Lower lobe of right lung (tissue), 2 donors: ENCODE results near the gene ZNF331. TPM values are rescaled to one million over a fixed set of nuclear protein-coding genes. Genes with fewer than 3 reads are reported as not detected.

ENCODE experiments used
- ATAC-seq, 2 donors: fragments of 200-7000 bp; cut with Tn5 transposase; one replicate each; pipeline ENCODE4 v1.9.1; 2020 to 2022; ENCODE audit warnings: mild to moderate bottlenecking in 2 of 2, moderate library complexity in 2 of 2
- DNase-seq: peaks from one replicate; pipeline ENCODE4 v3.0.0-alpha.2; 2020
- H3K27ac ChIP-seq: fragments of 200-600 bp; one replicate; pipeline ENCODE4 v1.8.0; 2022
- H3K27me3 ChIP-seq: fragments of 200-600 bp; one replicate; pipeline ENCODE4 v1.8.0; 2022; ENCODE audit warnings: low read depth
- H3K36me3 ChIP-seq: fragments of 200-600 bp; one replicate; pipeline ENCODE4 v1.8.0; 2022; ENCODE audit warnings: mild to moderate bottlenecking
- H3K4me1 ChIP-seq: fragments of 200-600 bp; one replicate; pipeline ENCODE4 v1.8.0; 2022
- H3K4me3 ChIP-seq: fragments of 200-600 bp; one replicate; pipeline ENCODE4 v1.8.0; 2022; ENCODE audit warnings: mild to moderate bottlenecking
- H3K9me3 ChIP-seq: fragments of 200-600 bp; one replicate; pipeline ENCODE4 v1.8.0; 2022
- CTCF ChIP-seq: fragments of 200-600 bp; IDR thresholded peaks from one replicate; pipeline ENCODE4 v1.8.0; 2022; ENCODE audit warnings: antibody characterized with exemption, mild to moderate bottlenecking
- intact Hi-C: fragments of 100-400 bp; cut with DNase I; formaldehyde crosslinking; loops from one replicate; pipeline ENCODE4 v1.11.0; 2022
- total RNA-seq: library from RNA; stranded (reverse); fragmentation: NEBNext Ultra II Directional; extraction: Animal tissue kit (Norgen Biotek cat#: 25700); gene quantifications from one replicate; pipeline ENCODE4 v1.2.1, GENCODE V29; 2021
- donor health status: DM: no; HTN: yes; CAD: no; lungs with severe emphysema.

Gene ZNF331
- total RNA-seq, 1 donor from 2014 or later: 36.6 TPM

DNA sequence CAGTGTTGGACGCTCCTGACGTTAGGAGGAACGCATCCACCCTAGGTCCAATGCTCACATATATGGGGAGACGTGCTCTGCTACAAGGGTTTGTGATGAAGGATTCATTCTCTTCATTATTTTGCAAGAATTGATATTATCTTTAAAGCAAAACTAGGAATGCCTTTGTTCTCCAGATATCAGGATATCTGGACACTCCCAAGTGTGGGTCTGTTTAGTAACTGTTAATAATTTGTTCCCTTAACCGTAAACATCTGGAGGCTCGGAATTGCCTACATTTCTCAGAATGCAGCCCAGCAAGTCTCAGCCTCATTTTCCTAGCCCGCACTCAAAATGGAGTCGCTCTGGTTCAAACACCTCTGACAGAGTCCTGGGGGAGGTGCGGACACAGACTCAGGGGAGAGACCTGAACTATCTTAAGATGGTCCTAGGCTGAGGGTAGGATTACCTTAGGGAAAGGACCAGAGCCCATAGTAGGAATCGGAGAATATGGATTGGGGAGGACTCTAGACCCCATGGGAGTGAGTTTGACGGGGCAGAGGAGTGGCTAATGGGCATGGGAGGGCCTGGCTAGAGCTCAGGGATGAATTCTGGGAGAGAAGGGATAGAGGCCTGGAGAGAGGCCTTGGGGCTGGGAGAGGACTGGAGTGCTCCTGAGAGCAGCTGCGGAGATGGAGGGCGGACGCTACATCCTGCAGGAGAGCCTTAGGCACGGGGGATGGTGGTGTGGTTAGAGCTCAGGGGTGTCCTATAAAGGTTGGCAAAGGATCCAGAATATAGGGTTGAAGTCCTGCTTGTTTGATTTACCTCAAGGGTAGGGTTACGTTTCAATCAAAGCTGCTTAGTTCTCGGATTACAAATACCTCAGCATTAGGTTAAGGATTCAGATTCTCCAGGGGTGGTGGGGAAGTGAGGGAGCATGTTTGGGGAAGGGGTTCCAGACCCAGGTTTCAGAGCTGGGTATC is 43.2 kb downstream of the ZNF331 start:
- H3K36me3 ChIP-seq: peaks cover 35% of the 10 kb centered on the region
- H3K4me3 ChIP-seq: no peak overlapping the region
- ATAC-seq: peak; percentile 32 to 46
- H3K9me3 ChIP-seq: peaks cover 38% of the 10 kb centered on the region
- H3K27ac ChIP-seq: no peak overlapping the region
- TF ChIP-seq CTCF: no peak
- H3K27me3 ChIP-seq: no peaks in the 10 kb centered on the region
- H3K4me1 ChIP-seq: no peaks in the 10 kb centered on the region
- intact Hi-C loops: no loop called here
- no peak for DNase-seq

DNA sequence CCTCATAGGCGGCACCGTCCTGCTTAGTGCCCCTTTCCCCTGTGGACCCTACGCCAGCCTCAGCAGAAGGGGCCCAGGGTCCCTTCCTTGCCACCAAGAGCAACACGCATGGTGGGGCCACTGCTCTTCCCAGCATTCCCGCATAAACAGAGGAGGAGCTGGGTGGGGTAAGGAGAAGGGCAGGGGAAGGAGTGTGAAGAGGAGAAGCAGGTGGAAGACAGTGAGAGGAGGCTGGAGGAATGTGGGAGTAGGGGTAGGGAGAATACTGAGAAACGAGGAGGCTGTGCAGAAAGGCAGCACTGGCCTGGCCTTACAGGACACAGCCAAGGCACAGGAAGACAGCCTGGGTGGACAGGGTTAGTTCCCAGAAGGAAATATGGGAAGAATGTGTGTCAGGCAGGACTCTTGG is 43.9 kb downstream of the ZNF331 start:
- intact Hi-C loops: no loop called here
- Histone ChIP-seq H3K27ac (no peak overlapping the region), H3K4me1 (no peaks in the 10 kb centered on the region), H3K9me3 (peaks cover 31% of the 10 kb centered on the region), H3K4me3 (no peak overlapping the region), H3K27me3 (no peaks in the 10 kb centered on the region), H3K36me3 (peaks cover 28% of the 10 kb centered on the region)
- DNase-seq: no peak
- peak in 1 of 2 donors; percentile 18 for ATAC-seq
- TF ChIP-seq CTCF: no peak

- H3K27me3 ChIP-seq: no peaks in the 10 kb centered on the region
- TF ChIP-seq CTCF: no peak
- H3K9me3 ChIP-seq: peaks cover 18% of the 10 kb centered on the region
- H3K4me3 ChIP-seq: no peak overlapping the region
- no peaks in the 10 kb centered on the region for H3K4me1 ChIP-seq
- intact Hi-C loops: no loop called here
- H3K27ac ChIP-seq: no peak overlapping the region
- peaks cover 15% of the 10 kb centered on the region for H3K36me3 ChIP-seq
- no peak for DNase-seq
- ATAC-seq: no peak
These were observed 45.2 kb downstream of the ZNF331 start for GRCh38 chr19:53583181-53583580.

DNA sequence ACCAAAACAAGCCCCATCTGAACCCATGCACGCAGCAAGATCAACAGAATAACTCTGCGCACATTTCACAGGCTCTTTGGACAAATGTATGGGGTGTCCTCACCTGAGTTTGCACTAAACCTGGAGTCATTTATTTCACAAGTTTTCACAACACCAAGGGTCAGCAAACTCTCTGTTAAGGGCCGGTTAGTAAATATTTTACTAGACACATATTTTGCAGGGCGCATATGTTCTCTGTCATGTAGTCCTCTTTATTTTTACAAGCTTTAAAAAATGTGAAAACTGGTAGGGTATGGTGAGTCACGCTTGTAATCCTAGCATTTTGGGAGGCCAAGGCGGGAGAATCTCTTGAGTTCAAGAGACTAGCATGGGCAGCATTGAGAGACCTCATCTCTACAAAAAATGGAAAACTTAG is 48.3 kb downstream of the ZNF331 start:
- intact Hi-C loops: no loop called here
- no peaks in the 10 kb centered on the region for H3K36me3 ChIP-seq
- DNase-seq (no peak), ATAC-seq (no peak)
- H3K9me3 ChIP-seq: no peaks in the 10 kb centered on the region
- H3K4me1 ChIP-seq: no peaks in the 10 kb centered on the region
- no peak overlapping the region for H3K4me3 ChIP-seq
- H3K27me3 ChIP-seq: no peaks in the 10 kb centered on the region
- no peak overlapping the region for H3K27ac ChIP-seq
- TF ChIP-seq CTCF: no peak

DNA sequence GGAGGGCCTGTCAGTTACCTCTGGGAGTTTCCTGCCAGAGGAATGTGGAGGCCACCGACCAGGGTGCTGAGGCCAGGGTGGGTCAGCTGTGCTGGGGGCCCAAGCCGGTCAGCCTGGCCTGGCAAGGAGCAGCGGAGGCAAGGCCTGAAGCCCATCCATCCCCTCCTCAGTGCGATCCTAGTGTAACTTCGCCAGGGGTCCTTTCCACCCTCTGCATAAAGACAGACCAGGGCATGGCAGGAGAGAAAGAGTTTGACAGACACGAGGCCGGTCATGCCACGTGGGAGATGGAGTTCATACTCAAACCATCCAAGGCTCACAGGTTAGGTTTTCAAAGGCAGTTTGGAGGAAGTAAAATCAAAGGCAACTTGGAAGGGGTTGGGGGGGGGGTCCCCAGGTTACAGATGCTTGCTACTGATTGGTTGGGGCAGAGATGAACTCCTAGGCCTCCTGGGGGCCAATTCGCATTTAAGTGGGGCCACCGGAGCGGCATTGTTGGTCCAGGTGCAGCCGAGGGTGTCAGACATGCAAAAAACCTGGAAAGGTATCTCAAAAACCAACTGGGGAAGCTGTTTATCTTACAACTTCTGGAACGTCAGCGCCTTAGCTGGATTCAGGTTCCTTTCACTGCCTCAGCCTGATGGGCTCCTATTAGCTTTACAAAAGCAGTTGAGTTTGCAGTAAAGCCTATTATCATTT is 57.0 kb downstream of the ZNF331 start:
- Histone ChIP-seq H3K27ac (no peak overlapping the region), H3K4me1 (no peaks in the 10 kb centered on the region), H3K9me3 (no peaks in the 10 kb centered on the region), H3K36me3 (no peaks in the 10 kb centered on the region), H3K27me3 (no peaks in the 10 kb centered on the region), H3K4me3 (no peak overlapping the region)
- no peak for DNase-seq
- TF ChIP-seq CTCF: no peak
- intact Hi-C loops: no loop called here
- no peak for ATAC-seq
